Measurements from ENCODE around the gene ST3GAL3.

GRCh38 chr1:43936431-43937151, 229.3 kb downstream of the ST3GAL3 start:
- TF ChIP-seq CTCF (IDR thresholded peaks at IDR 0.05) (no peak), POLR2A (IDR thresholded peaks at IDR 0.05) (no peak)

All from testis (tissue), 2 donors.